ENCODE measurements around the gene TFG.
"Not testable (repeated sequence)": the region's sequence is repeated elsewhere in the genome, so short reads cannot be mapped to it uniquely, and the experiment has no call there.

Gene TFG

GRCh38 chr3:100708989-100709841, at the start of gene TFG:
Gene TFG, plus strand, starts transcription at chr3:100709494. Its CDS starts 4,192 bp downstream, at chr3:100713686.
- peak; percentile 98 for DNase-seq (ENCODE audit: low spot score)

- not testable (repeated sequence) for DNase-seq (ENCODE audit: low spot score)
Measured at GRCh38 chr3:100661294-100661693, 48.0 kb upstream of the TFG start.

- DNase-seq (ENCODE audit: low spot score): no peak
Measured at GRCh38 chr3:100662113-100662823, 47.0 kb upstream of the TFG start.

GRCh38 chr3:100665230-100665629, 44.1 kb upstream of the TFG start:
- DNase-seq (ENCODE audit: low spot score): peak; percentile 37

GRCh38 chr3:100666699-100667098, 42.6 kb upstream of the TFG start:
- not testable (repeated sequence) for DNase-seq (ENCODE audit: low spot score)

GRCh38 chr3:100667316-100667715, 42.0 kb upstream of the TFG start:
- DNase-seq (ENCODE audit: low spot score): not testable (repeated sequence)

GRCh38 chr3:100670995-100671394, 38.3 kb upstream of the TFG start:
- DNase-seq (ENCODE audit: low spot score): not testable (repeated sequence)

GRCh38 chr3:100681496-100681895, 27.8 kb upstream of the TFG start:
- no peak for DNase-seq (ENCODE audit: low spot score)

- no peak for DNase-seq (ENCODE audit: low spot score)
Measured at GRCh38 chr3:100682056-100682853, 27.0 kb upstream of the TFG start.

- no peak for DNase-seq (ENCODE audit: low spot score)
Measured at GRCh38 chr3:100682854-100683760, 26.2 kb upstream of the TFG start.

- DNase-seq (ENCODE audit: low spot score): no peak
Measured at GRCh38 chr3:100693225-100693624, 16.1 kb upstream of the TFG start.

GRCh38 chr3:100695696-100696095, 13.6 kb upstream of the TFG start:
- no peak for DNase-seq (ENCODE audit: low spot score)

GRCh38 chr3:100696161-100696560, 13.1 kb upstream of the TFG start:
- no peak for DNase-seq (ENCODE audit: low spot score)

GRCh38 chr3:100697172-100697571, 12.1 kb upstream of the TFG start:
- DNase-seq (ENCODE audit: low spot score): no peak

GRCh38 chr3:100697723-100698285, 11.5 kb upstream of the TFG start:
- no peak for DNase-seq (ENCODE audit: low spot score)

GRCh38 chr3:100698736-100699135, 10.6 kb upstream of the TFG start:
- DNase-seq (ENCODE audit: low spot score): no peak

- no peak for DNase-seq (ENCODE audit: low spot score)
Measured at GRCh38 chr3:100700708-100701107, 8.6 kb upstream of the TFG start.

- DNase-seq (ENCODE audit: low spot score): no peak
Measured at GRCh38 chr3:100702082-100702979, 7.0 kb upstream of the TFG start.

- no peak for DNase-seq (ENCODE audit: low spot score)
Measured at GRCh38 chr3:100702980-100703345, 6.3 kb upstream of the TFG start.

- no peak for DNase-seq (ENCODE audit: low spot score)
Measured at GRCh38 chr3:100703865-100704264, 5.4 kb upstream of the TFG start.
